NCI-H1105 (cell line): ENCODE measurements around the gene THADA.

Source experiments
- DNase-seq: peaks from one replicate; lab custom pipeline; 2025; lab: John Stamatoyannopoulos, UW

The THADA gene

GRCh38 chr2:43323857-43324256, 272.0 kb downstream of the THADA start:
- DNase-seq: no peak

- no peak for DNase-seq
Observed at GRCh38 chr2:43321446-43321845, 274.4 kb downstream of the THADA start.

GRCh38 chr2:43319541-43319940, 276.3 kb downstream of the THADA start:
- no peak for DNase-seq

- no peak for DNase-seq
Observed at GRCh38 chr2:43318791-43319190, 277.0 kb downstream of the THADA start.

GRCh38 chr2:43317680-43318079, 278.2 kb downstream of the THADA start:
- DNase-seq: no peak

GRCh38 chr2:43317194-43317593, 278.6 kb downstream of the THADA start:
- DNase-seq: no peak

- DNase-seq: no peak
Observed at GRCh38 chr2:43315482-43315881, 280.4 kb downstream of the THADA start.

GRCh38 chr2:43314299-43314927, 281.4 kb downstream of the THADA start:
- no peak for DNase-seq

GRCh38 chr2:43313642-43314017, 282.2 kb downstream of the THADA start:
- no peak for DNase-seq

GRCh38 chr2:43312755-43313641, 282.8 kb downstream of the THADA start:
- DNase-seq: no peak

- DNase-seq: no peak
Observed at GRCh38 chr2:43311276-43311675, 284.6 kb downstream of the THADA start.

GRCh38 chr2:43309935-43310334, 285.9 kb downstream of the THADA start:
- no peak for DNase-seq

GRCh38 chr2:43307973-43308372, 287.9 kb downstream of the THADA start:
- DNase-seq: no peak

GRCh38 chr2:43307046-43307445, 288.8 kb downstream of the THADA start:
- no peak for DNase-seq

GRCh38 chr2:43306197-43306596, 289.6 kb downstream of the THADA start:
- no peak for DNase-seq

GRCh38 chr2:43305517-43305916, 290.3 kb downstream of the THADA start:
- DNase-seq: no peak

- DNase-seq: no peak
Observed at GRCh38 chr2:43305012-43305411, 290.8 kb downstream of the THADA start.

- no peak for DNase-seq
Observed at GRCh38 chr2:43303889-43304288, 291.9 kb downstream of the THADA start.

- DNase-seq: no peak
Observed at GRCh38 chr2:43302961-43303494, 292.8 kb downstream of the THADA start.

GRCh38 chr2:43302182-43302960, 293.5 kb downstream of the THADA start:
- DNase-seq: no peak

GRCh38 chr2:43300781-43301583, 294.9 kb downstream of the THADA start:
- DNase-seq: no peak

- DNase-seq: no peak
Observed at GRCh38 chr2:43300222-43300621, 295.6 kb downstream of the THADA start.
